ENCODE data around the gene PDCD1.

- TF ChIP-seq CTCF (IDR thresholded peaks at IDR 0.05; ENCODE audit: borderline replicate concordance, extremely low read depth, low read length, poor library complexity, severe bottlenecking) (no peak), EZH2 (IDR thresholded peaks at IDR 0.05; ENCODE audit: borderline replicate concordance, low read depth, low read length, severe bottlenecking) (no peak)
Measured at GRCh38 chr2:241906826-241907570, 48.3 kb upstream of the PDCD1 start.
